ENCODE results near the gene ATF3.
"Not testable (repeated sequence)": the region's sequence is repeated elsewhere in the genome, so short reads cannot be mapped to it uniquely, and the experiment has no call there.

The ATF3 gene

GRCh38 chr1:212624976-212625501 lies 16.5 kb downstream of the ATF3 start:
- DNase-seq: no peak

DNA sequence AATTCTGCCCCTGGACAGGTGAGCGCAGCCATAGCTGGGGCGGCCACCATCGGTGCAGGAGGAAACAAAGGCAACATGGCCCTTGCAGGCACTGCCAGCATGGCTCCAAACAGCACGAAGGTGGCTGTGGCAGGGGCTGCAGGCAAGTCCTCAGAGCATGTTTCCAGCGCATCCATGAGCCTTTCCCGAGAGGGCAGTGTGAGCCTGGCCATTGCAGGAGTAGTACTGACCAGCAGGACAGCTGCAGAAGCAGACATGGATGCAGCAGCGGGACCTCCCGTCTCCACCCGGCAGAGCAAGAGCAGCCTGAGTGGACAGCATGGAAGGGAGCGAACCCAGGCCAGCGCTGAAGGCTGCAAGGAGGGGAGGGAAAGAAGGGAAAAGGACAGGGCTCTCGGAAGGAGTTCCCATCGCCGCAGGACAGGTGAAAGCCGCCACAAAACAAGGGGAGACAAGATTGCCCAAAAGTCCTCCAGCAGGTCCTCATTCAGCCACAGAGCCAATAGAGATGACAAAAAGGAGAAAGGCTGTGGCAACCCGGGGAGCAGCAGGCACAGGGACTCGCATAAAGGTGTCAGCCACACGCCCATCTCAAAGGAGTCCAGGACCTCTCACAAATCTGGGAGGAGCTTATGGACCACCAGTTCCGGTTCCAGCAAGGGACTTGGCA lies 17.4 kb downstream of the ATF3 start:
- DNase-seq: no peak

GRCh38 chr1:212628046-212628445 lies 19.5 kb downstream of the ATF3 start:
- no peak for DNase-seq

GRCh38 chr1:212628813-212629415 lies 20.4 kb downstream of the ATF3 start:
- DNase-seq: no peak

DNA sequence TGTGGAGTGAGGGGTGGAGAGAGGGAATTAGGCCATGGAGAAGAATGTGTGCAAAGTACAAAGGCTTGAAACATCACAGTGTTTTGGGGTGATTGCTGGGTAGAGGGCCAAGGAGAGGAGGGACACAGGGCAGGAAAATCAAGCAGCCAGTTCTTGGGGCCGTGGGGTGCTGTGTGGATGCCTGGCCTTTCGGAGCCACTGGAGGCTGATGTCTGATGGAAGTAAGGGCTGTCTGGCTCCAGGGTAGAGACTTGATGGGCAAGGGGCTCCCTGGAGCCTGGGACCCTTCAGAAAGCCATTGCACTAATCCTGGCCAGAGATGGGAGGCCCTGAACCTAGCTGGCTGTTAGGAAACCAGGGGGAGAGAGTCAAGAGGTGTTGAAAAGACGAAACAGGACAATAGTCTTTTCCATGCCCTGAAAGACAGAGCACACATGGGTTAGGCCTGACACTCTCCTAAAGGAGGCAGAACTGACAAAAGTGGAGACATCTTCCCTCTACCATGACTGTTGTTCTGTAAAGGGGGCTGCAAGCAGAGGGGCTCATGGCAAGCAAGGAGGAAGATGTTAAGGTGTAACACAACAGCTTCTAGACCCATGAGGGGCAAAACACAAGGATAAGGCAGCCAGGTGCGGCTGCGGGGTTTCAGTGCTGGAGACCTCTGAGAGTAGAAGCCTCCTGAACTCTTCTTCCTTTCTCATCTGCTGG lies 21.0 kb downstream of the ATF3 start:
- peak in 1 of 56 donors; percentile 18 for DNase-seq

- DNase-seq: peak in 41 of 56 donors; percentile 9 to 73 (median 39)
Measured at GRCh38 chr1:212630158-212630900, 21.8 kb downstream of the ATF3 start.

- DNase-seq: no peak
Measured at GRCh38 chr1:212633161-212633560, 24.6 kb downstream of the ATF3 start.

DNA sequence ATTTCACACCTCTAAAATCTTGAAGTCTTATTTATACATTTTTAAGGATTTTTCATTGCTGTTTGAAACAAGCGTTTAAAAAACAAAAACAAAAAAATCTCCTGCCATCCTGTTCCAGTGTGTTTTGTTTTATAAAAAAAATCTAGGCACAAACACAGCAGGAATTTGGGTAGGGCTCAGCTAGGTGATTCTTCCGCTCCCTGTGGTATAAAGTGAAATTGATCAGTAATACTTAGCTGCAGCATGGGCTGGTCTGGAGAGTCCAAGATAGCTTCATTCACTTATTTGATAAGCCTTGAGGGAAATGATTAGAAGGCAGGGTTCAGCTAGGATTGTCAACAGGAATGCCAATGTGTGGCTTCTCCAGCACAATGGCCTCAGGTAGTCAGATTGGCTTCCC lies 25.7 kb downstream of the ATF3 start:
- no peak for DNase-seq

GRCh38 chr1:212635141-212635631 lies 26.6 kb downstream of the ATF3 start:
- no peak for DNase-seq

- peak in 17 of 56 donors; percentile 4 to 72 (median 25) for DNase-seq
Measured at GRCh38 chr1:212637902-212638301, 29.3 kb downstream of the ATF3 start.

DNA sequence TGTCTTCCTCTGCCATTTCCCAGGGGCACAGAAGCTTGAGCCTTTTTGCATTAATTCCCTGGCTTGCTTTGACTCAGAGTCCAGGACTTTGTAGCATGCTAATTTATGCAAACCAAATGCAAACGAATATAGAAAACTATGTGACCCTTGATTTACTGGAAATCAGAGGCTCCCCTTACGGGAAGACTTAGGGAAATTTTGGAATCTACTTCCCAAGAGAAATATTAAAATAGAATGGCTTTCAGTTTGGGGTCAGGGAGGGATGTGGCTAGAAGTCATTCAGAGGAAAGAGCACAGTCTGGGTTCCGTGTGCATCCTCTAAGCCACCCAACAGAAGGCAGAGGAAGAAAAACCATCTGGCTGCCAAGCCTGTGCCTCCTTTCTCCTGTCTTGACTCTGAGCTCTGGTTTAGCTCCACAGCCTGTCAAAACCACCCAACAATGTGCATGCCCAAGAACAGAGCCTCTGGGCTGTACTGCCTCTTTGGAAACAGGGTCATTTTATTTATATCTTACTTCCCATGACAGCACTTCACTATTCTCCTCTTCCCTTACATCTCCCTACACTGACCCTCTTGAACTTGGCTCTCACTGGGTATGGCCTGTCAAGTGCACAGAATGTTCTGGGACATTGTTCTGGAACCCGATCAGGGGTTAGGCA lies 30.1 kb downstream of the ATF3 start:
- no peak for DNase-seq

DNA sequence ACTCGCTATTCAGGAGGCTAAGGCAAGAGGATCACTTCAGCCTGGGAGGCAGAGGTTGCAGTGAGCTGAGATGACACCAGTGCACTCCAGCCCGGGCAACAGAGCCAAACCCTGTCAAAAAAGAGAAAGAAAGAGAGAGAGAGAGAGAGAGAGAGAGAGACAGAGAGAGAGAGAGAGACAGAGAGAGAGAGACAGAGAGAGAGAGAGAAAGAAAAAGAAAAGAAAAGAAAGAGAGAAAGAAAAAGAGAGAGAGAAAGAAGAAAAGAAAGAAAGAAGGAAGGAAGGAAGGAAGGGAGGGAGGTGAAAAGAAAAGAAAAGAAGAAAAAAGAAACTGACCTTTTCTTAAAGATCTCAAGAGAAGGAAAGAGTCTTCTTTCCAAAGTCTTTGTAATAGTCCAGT lies 31.0 kb downstream of the ATF3 start:
- not testable (repeated sequence) for DNase-seq

- no peak for DNase-seq
Measured at GRCh38 chr1:212640223-212640878, 31.8 kb downstream of the ATF3 start.

DNA sequence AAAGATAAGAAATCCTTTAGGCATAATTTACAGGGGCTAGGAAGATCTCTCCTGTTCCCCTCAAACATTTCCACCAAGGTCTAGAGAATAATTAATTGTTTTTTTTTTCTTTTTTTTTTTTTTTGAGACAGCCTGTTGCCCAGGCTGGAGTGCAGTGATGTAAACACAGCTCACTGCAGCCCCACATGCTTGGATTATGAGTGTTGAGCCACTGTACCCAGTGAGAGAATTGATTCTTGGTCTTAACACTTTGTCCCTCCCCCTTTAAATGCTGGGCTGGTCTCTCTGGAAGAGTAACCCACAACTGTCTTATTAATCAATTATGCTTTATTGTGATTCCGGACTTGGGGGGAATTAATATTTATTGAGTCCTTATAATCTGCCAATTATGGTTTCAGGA lies 33.4 kb downstream of the ATF3 start:
- no peak for DNase-seq

- DNase-seq: no peak
Measured at GRCh38 chr1:212643877-212644276, 35.3 kb downstream of the ATF3 start.

GRCh38 chr1:212644866-212645545 lies 36.4 kb downstream of the ATF3 start:
- no peak for DNase-seq

GRCh38 chr1:212645546-212646543 lies 37.3 kb downstream of the ATF3 start:
- no peak for DNase-seq

GRCh38 chr1:212646588-212646987 lies 38.0 kb downstream of the ATF3 start:
- DNase-seq: peak in 1 of 56 donors; percentile 13
